B cell (primary cell): ENCODE results near the gene NLRC5. TPM values are rescaled to one million over a fixed set of nuclear protein-coding genes. Genes with fewer than 3 reads are reported as not detected.

Experiments
- ATAC-seq: fragments of 200-7000 bp; cut with Tn5 transposase; one replicate; pipeline ENCODE4 v1.10.0; 2021; ENCODE audit warnings: low read depth, mild to moderate bottlenecking, moderate number of reproducible peaks, moderate library complexity
- CTCF ChIA-PET: fragments of 350-600 bp; sonication (Branson Sonifier 250); formaldehyde crosslinking; loops from one replicate; lab custom pipeline; 2021; ENCODE audit warnings: antibody characterized with exemption, inconsistent platforms; lab: Charles Lee
- POLR2A ChIA-PET: fragments of 350-600 bp; sonication (Branson Sonifier 250); formaldehyde crosslinking; loops from one replicate; lab custom pipeline; 2021; ENCODE audit warnings: antibody characterized with exemption; lab: Charles Lee
- DNase-seq: peaks from one replicate; pipeline ENCODE4 v3.0.0; 2013
- H2AFZ ChIP-seq: 2 replicates; pipeline ENCODE4 v1.6.1; 2012; ENCODE audit warnings: mild to moderate bottlenecking, low read depth, low read length; ENCODE audit not compliant: insufficient read depth, poor library complexity, severe bottlenecking
- H3K27ac ChIP-seq, 2 donors: 1 replicate in 1 of 2; 2 replicates in 1 of 2; pipeline ENCODE4 v1.5.1; 2012 to 2013; ENCODE audit warnings: low read length in 2 of 2, mild to moderate bottlenecking in 2 of 2, moderate library complexity in 1 of 2
- H3K27me3 ChIP-seq, 4 experiments: fragments of 200-600 bp in 1 of 4; sonication (generic) in 1 of 4; replicated peaks in 1 of 4; 1 replicate in 2 of 4; 2 replicates in 2 of 4; pipeline versions ENCODE4 v1.6.1 to v1.7.0; 2013 to 2016; ENCODE audit warnings: low read length in 3 of 4, mild to moderate bottlenecking in 2 of 4, mixed read lengths in 1 of 4, moderate library complexity in 1 of 4; ENCODE audit not compliant: insufficient read depth in 4 of 4, control insufficient read depth in 3 of 4; ENCODE audit errors: control extremely low read depth in 1 of 4
- H3K36me3 ChIP-seq, 2 experiments: replicated peaks in 1 of 2; 1 replicate in 1 of 2; 2 replicates in 1 of 2; pipeline versions ENCODE4 v1.6.1 to v1.7.1; 2013; ENCODE audit warnings: low read length in 1 of 2; ENCODE audit not compliant: insufficient read depth in 2 of 2, control insufficient read depth in 1 of 2; ENCODE audit errors: control extremely low read depth in 1 of 2, extremely low read depth in 1 of 2
- H3K4me1 ChIP-seq, 2 donors: fragments of 200-600 bp in 1 of 2; sonication (generic) in 1 of 2; 1 replicate in 1 of 2; 2 replicates in 1 of 2; pipeline versions ENCODE4 v1.5.1 to v1.6.1; 2013 to 2017; ENCODE audit warnings: low read length in 2 of 2; ENCODE audit not compliant: control insufficient read depth in 2 of 2, insufficient read depth in 2 of 2
- H3K4me2 ChIP-seq: replicated peaks from 2 replicates; pipeline ENCODE3; 2012; ENCODE audit warnings: mild to moderate bottlenecking, low read depth, low read length; ENCODE audit not compliant: poor library complexity, severe bottlenecking
- H3K4me3 ChIP-seq, 5 experiments: fragments of 200-600 bp in 1 of 5; sonication (generic) in 1 of 5; 1 replicate in 3 of 5; 2 replicates in 2 of 5; pipeline versions ENCODE4 v1.5.1 to v1.7.0; 2011 to 2016; ENCODE audit warnings: low read length in 4 of 5, mild to moderate bottlenecking in 4 of 5, low read depth in 2 of 5, control low read depth in 1 of 5, moderate library complexity in 1 of 5; ENCODE audit not compliant: insufficient read depth in 1 of 5; ENCODE audit errors: control extremely low read depth in 1 of 5, extremely low read depth in 1 of 5
- H3K79me2 ChIP-seq: fragments of 200-600 bp; sonication (generic); one replicate; pipeline ENCODE4 v1.6.0; 2016; ENCODE audit warnings: low read length; ENCODE audit not compliant: control insufficient read depth, insufficient read depth
- H3K9ac ChIP-seq: fragments of 200-600 bp; sonication (generic); 2 replicates; pipeline ENCODE4 v1.6.1; 2017; ENCODE audit warnings: mild to moderate bottlenecking, low read length, moderate library complexity
- H3K9me3 ChIP-seq, 3 donors: one replicate each; pipeline versions ENCODE4 v1.6.1 to v1.7.1; 2013; ENCODE audit warnings: low read length in 2 of 3; ENCODE audit not compliant: control insufficient read depth in 2 of 3, insufficient read depth in 1 of 3; ENCODE audit errors: control extremely low read depth in 1 of 3
- H4K20me1 ChIP-seq: 2 replicates; pipeline ENCODE4 v1.6.0; 2012; ENCODE audit warnings: mild to moderate bottlenecking, low read length; ENCODE audit not compliant: insufficient read depth, control insufficient read depth, poor library complexity, severe bottlenecking
- H3K27ac Mint-ChIP-seq: one replicate; pipeline ENCODE4 v1.8.0; 2021; ENCODE audit warnings: mixed read lengths
- H3K27me3 Mint-ChIP-seq: one replicate; pipeline ENCODE4 v1.8.0; 2021; ENCODE audit warnings: mixed read lengths
- H3K4me1 Mint-ChIP-seq: one replicate; pipeline ENCODE4 v1.8.0; 2021; ENCODE audit warnings: mixed read lengths
- H3K4me3 Mint-ChIP-seq: one replicate; pipeline ENCODE4 v1.8.0; 2021; ENCODE audit warnings: mixed read lengths
- H3K9me3 Mint-ChIP-seq: one replicate; pipeline ENCODE4 v1.8.0; 2022; ENCODE audit warnings: mixed read lengths; ENCODE audit not compliant: insufficient read depth
- CTCF ChIP-seq: fragments of 200-600 bp; IDR thresholded peaks from one replicate; pipeline ENCODE4 v1.8.0; 2022; ENCODE audit warnings: antibody characterized with exemption, mild to moderate bottlenecking
- EZH2 ChIP-seq: IDR thresholded peaks from 2 replicates; pipeline ENCODE4 v1.6.1; 2012; ENCODE audit warnings: borderline replicate concordance, low read depth, mild to moderate bottlenecking, moderate library complexity, low read length; ENCODE audit not compliant: insufficient read depth, poor library complexity, severe bottlenecking
- WGBS: methylation state at CpG from one replicate; pipeline ENCODE4 v1.1.5; 2013; ENCODE audit warnings: missing lambda C conversion rate; ENCODE audit not compliant: insufficient coverage; 5-methylcytosine and 5-hydroxymethylcytosine counted together
- intact Hi-C: fragments of 100-400 bp; cut with micrococcal nuclease; formaldehyde crosslinking; loops from one replicate; pipeline ENCODE4 v1.10.0; 2022
- polyA plus RNA-seq: library from polyadenylated mRNA; depleted of rRNA; stranded (reverse); fragments of >200 nt; gene quantifications from 2 replicates; pipeline ENCODE4 v1.2.3, GENCODE V29; 2012
- total RNA-seq, 2 donors: library from RNA; stranded (reverse); fragments of 120-200 nt in 1 of 2; gene quantifications; 1 replicate in 1 of 2; 2 replicates in 1 of 2; pipeline versions ENCODE4 v1.2.3 to v1.2.4, GENCODE V29; 2013 to 2022

Gene NLRC5
- total and polyA plus RNA-seq, 2 donors (not counting 1 experiment from before 2014, with no cell fraction given) = 349 to 510 TPM

DNA sequence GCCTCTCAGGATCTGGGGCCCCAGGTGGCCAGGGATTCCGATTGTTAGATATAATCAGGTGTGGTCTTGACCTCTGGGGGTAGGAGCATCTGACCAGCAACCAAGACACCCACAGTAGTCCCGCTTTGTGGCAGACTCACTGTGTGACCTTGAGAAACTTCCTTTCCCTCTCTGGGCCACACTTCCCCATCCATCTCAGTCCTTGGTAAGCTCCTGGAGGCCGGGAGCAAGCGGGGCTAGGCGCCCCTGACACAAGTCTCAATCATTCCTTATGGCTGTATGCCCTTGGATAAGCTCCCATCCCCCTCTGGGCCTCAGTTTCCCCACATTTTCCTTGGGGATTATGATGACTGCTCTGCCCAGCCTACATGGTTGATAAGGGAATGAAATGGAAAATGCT is 124.3 kb downstream of the NLRC5 start:
- intact Hi-C loops = no loop called here
- Histone ChIP-seq H3K4me3 (no peak overlapping the region), H4K20me1 (no peaks in the 10 kb centered on the region), H3K27me3 (no peaks in the 10 kb centered on the region), H3K79me2 (no peaks in the 10 kb centered on the region), H3K9me3 (no peaks in the 10 kb centered on the region), H3K4me2 (no peak overlapping the region), H3K4me1 (no peaks in the 10 kb centered on the region), H3K9ac (no peak overlapping the region), H2AFZ (no peak overlapping the region), H3K27ac (no peak overlapping the region), H3K36me3 (no peaks in the 10 kb centered on the region)
- H3K9me3 Mint-ChIP-seq = no peaks in the 10 kb centered on the region
- H3K4me1 Mint-ChIP-seq = no peaks in the 10 kb centered on the region
- peaks cover 3% of the 10 kb centered on the region for H3K27me3 Mint-ChIP-seq
- TF ChIP-seq EZH2 (no peak), CTCF (no peak)
- DNase-seq (no peak), ATAC-seq (no peak)
- CTCF ChIA-PET = interaction anchor here (1.5 kb wide), 1 partner anchor 21 kb away, joined by 4 read pairs; the partner anchor contains the start of gene CPNE2
- POLR2A ChIA-PET = no interaction called here
- H3K27ac Mint-ChIP-seq = no peak overlapping the region
- WGBS = 83% methylated on average over 2 of the region's 5 CpGs
- H3K4me3 Mint-ChIP-seq = no peak overlapping the region

GRCh38 chr16:57115168-57115513 is 125.8 kb downstream of the NLRC5 start:
- TF ChIP-seq CTCF (no peak), EZH2 (no peak)
- intact Hi-C loops = no loop called here
- no peak overlapping the region for H3K9ac ChIP-seq
- 91% methylated on average over 10 of the region's 10 CpGs for WGBS
- H3K9me3 Mint-ChIP-seq = no peaks in the 10 kb centered on the region
- no peak overlapping the region for H3K27ac Mint-ChIP-seq
- H3K27me3 Mint-ChIP-seq = no peaks in the 10 kb centered on the region
- no peaks in the 10 kb centered on the region for H3K9me3 ChIP-seq
- ATAC-seq (no peak), DNase-seq (no peak)
- no peaks in the 10 kb centered on the region for H3K27me3 ChIP-seq
- H3K4me1 ChIP-seq = peaks cover 0 to 7% of the 10 kb centered on the region in 2 donors
- CTCF ChIA-PET = interaction anchor here (1.1 kb wide), 1 partner anchor 152 kb away, joined by 3 read pairs; no protein-coding TSS in a partner anchor
- no peaks in the 10 kb centered on the region for H3K79me2 ChIP-seq
- H2AFZ ChIP-seq = no peak overlapping the region
- no peaks in the 10 kb centered on the region for H4K20me1 ChIP-seq
- H3K36me3 ChIP-seq = no peaks in the 10 kb centered on the region
- no peak overlapping the region for H3K4me3 Mint-ChIP-seq
- peaks cover 3% of the 10 kb centered on the region for H3K4me1 Mint-ChIP-seq
- POLR2A ChIA-PET = no interaction called here
- no peak overlapping the region for H3K4me2 ChIP-seq
- no peak overlapping the region for H3K4me3 ChIP-seq
- H3K27ac ChIP-seq = no peak overlapping the region
